Prostate gland (tissue), 2 donors: Measurements from ENCODE around the gene IFNGR1.

Experiments
- CTCF ChIP-seq, 4 experiments: fragments of 200-600 bp in 2 of 4; fragments of 450-650 bp in 2 of 4; sonication (generic) in 2 of 4; IDR thresholded peaks; 1 replicate in 3 of 4; 2 replicates in 1 of 4; pipeline ENCODE4 v1.5.1; 2016 to 2019; ENCODE audit warnings: antibody characterized with exemption in 4 of 4, mild to moderate bottlenecking in 2 of 4, moderate library complexity in 2 of 4
- POLR2A ChIP-seq: fragments of 450-650 bp; IDR thresholded peaks from one replicate; pipeline ENCODE4 v1.6.1; 2016; ENCODE audit warnings: antibody characterized with exemption, mild to moderate bottlenecking

DNA sequence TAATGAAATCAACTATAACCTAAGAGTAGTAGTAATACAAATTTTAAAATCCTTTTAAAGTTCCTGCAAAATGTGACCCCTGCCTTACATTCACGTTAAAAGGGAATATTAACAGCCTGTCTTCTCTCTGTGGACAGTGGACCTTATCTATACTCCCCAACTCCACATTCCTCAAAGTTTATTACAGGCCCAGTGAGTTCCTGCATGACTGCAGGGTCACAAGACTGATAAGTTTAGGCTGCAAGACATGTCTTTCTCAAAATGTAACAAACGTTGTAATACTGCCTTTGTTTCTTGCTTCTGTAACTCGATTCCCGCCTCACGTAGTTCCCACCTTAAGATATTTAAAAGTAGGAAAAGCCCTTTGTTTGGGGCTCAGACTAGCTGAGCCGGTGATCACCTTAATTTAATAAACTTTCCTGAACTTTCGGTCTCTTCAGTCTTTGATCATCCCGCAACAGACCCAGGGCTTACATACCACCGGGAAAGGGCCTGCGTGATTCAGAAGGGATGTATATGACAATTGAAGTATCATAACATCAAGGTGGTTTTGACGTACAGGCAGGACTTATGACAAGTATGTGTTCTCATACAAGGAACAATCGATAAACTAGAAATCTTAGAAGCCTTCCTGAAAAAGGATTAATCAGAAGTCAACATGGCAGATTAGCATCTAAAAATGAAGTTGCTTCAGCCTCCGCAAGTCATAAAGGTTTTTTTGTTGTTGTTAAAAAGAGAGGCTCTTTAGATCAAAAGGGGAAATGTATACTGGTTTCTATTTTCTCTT lies 48.7 kb downstream of the IFNGR1 start:
- TF ChIP-seq POLR2A: no peak
- no peak for TF ChIP-seq CTCF (IDR thresholded peaks at IDR 0.05)
